ENCODE results near the gene STK32B.
"Not testable (repeated sequence)": the region's sequence is repeated elsewhere in the genome, so short reads cannot be mapped to it uniquely, and the experiment has no call there.

The STK32B gene

DNA sequence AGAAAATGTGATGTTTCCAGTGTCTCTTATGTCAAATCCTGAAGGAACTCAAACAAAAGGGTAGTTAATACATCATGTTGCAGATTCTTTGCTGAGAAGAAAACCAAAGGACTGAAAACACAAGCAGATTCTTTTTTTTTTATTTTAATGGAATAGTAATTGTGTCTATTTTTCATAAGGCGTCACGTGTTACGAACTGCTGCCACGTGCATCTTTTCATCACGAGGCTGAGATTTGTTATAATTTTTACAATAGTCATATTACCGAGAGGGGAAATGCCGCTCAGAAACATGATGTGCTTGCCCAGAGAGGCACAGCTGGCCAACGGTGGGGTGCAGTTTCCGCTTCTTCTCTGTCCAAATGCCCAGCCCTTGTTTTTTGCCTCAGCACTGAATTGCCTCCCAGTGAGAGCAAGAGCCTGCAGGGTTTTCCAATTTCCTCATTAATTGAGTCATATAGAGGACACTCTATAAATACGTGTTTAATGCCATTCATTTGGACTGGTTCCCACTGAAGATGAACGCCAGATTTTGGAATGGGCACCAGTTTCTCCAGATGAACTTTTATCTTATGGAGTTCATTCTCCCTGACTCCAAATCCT, 225.3 kb downstream of the STK32B start:
- DNase-seq, result no peak

DNA sequence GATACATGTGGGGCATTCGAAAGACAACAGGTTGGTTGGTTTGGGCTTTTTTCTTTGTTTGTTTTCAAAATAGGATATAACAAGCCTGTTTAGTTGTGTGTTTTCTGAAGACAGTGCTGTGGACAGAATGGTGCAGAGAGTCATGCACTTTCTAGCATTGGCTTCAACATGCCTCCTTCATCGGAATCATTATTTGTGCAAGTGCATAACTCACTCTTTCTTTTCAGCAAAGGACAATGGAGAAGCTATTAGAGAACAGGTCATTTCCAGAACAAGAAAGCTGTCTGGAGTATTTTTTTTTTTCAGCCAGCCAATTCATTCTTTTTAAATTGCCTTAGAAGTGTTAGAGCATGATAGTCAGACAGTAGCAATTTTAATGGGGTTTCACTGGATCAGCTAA, 225.8 kb downstream of the STK32B start:
- no peak for DNase-seq

DNA sequence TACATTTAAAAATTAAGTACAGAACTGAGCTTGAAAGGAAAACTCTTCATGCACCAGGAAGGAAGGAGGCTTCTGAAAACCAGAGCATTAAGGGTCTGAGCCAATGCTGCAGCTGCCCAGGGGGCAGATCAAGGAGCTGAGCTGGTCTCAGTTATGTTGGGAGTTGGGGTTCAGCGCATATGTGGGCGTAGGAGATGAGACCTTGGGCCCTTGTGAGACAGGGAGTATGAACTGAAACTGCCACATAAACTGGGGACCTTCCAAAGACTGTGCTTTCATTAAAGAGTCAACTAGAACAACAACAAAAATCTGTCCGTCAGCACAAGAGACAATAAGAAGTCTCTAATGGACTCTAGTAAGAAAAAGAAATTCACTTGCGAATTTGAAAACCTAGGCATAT, 226.9 kb downstream of the STK32B start:
- no peak for DNase-seq

DNA sequence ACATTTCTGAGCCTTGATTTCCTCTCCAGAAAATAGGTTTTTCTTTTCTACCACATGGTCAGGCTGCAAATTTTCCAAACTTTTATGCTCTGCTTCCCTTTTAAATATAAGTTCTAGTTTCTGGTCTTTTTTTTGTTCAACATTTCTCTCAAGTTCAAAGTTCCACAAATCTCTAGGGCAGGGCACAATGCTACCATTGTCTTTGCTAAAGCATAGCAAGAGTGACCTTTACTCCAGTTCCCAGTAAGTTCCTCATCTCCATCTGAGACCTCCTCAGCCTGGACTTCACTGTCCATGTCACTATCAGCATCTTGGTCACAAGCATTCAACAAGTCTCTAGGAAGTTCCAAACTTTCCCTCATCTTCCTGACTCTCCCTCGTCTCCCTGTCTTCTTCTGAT, 228.8 kb downstream of the STK32B start:
- DNase-seq, result peak in 1 of 4 experiments; percentile 16

DNA sequence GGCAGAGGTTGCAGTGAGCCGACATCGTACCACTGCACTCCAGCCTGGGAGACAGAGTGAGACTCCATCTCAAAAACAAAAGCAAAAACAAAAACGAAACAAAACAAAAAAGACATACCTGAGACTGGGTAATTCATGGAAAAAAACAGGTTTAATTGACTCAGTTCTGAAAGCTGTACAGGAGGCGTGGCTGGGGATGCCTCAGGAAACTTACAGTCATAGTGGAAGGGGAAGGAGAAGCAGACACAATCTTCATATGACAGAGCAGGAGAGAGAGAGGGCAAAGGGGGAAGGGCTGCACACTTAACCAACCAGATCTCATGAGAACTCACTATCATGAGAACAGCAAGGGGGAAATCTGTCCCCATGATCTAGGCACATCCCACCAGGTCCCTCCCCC, 229.5 kb downstream of the STK32B start:
- DNase-seq, result peak in 2 of 4 experiments; percentile 4 to 29

DNA sequence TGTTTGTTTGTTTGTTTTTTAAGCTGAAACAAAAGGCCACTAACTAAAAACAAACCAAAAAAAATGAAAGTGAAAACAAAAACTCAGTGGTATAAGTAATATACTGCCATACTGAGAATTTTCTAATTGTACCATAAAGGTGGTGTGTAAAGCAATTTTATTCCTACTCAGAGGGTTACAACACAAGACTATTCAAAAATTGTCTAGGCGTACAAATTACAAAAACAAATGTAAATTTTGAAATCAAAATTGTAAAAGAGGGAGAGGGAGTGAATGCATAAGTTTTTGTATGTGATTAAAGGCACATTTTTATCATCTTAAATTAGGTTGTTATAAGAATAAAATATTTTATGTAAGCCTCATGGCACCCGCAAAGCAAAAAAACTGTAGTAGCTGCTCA, 232.6 kb downstream of the STK32B start:
- no peak for DNase-seq

DNA sequence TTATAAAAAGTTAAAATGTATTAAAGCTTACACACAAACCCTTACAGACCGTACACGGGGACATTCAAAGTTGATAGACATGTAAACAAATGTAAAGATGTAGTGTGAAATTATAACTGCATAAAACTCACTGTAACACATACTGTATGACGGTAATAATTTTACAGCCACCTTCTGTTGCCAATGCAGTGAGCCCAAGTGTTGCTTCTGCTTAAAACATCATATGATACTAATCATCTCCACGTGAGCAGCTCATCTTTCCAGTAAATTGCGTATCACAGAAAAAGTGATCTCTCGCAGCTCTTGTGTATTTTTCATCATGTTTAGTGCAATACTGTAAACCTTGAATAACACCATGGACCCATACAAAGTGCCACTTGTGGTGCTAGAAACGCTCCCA, 233.2 kb downstream of the STK32B start:
- DNase-seq, result no peak

DNA sequence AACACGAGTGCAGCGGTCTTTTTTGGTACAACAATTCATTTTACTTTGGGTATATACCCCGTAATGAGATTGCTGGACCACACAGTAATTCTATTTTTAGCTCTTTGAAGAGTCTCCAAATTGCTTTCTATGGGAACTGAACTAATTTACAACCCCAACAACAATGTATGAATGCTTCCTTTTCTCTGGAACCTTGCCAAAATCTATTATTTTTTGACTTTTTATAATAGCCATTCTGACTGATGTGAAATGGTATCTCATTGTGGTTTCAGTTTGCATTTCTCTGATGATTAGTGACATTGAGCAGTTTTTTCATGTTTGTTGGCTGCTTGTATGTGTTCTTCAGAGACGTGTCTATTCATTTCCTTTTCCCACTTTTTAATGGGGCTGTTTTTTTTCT, 240.8 kb downstream of the STK32B start:
- DNase-seq, result no peak

DNA sequence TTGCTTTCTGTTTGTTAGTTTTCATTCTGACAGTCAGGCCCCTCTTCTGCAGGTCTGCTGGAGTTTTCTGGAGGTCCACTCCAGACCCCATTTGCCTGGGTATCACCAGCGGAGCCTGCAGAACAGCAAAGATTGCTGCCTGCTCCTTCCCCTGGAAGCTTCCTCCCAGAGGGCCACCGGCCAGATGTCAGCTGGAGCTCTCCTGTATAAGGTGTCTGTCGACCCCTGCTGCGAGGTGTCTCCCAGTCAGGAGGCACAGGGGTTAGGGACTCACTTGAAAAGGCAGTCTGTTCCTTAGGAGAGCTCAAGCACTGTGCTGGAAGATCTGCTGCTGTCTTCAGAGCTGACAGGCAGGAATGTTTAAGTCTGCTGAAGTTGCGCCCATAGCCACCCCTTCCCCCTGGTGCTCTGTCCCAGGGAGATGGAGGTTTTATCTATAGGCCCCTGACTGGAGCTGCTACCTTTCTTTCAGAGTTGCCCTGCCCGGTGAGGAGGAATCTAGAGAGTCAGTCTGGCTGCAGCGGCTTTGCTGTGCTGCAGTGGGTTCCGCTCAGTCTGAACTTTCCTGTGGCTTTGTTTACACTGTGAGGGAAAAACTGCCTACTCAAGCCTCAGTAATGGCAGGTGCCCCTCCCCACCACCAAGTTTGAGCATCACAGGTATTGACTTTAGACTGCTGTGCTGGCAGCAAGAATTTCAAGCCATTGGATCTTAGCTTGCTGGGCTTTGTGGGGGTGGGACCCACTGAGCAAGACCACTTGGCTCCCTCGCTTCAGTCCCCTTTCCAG, 246.9 kb downstream of the STK32B start:
- not testable (repeated sequence) for DNase-seq

DNA sequence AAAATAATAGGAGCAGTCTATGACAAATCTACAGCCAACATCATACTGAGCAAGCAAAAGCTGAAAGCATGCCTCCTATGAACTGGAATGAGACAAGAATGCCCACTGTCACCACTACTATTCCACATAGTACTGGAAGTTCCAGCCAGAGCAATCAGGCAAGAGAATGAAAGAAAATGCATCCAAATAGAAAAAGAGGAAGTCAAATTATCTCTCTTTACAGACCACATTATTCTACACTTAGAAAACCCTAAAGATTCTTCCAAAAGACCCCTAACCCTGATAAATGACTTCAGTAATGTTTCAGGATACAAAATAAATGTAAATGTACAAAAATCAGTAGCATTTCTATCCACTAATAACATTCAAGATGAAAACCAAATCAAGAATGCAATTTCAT, 249.0 kb downstream of the STK32B start:
- DNase-seq, result no peak

DNA sequence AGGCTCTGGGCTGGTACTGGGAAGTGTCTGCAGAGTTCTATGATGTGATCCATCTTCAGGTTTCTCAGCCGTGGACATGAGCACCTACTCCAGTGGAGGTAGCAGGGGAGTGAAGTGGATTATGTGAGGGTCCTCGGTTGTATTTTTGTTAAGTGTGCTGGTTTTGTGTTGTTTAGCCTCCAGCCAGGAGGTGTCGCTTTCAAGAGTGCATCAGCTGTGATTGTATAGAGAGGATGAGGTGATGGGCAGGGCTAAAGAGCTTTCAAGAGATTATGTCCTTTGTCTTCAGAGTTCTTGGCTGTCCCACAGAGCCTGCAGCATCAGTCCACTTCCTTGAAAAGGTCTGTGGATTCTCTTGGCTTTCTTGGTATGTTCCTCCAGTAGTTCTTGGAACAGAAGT, 256.6 kb downstream of the STK32B start:
- DNase-seq, result no peak

DNA sequence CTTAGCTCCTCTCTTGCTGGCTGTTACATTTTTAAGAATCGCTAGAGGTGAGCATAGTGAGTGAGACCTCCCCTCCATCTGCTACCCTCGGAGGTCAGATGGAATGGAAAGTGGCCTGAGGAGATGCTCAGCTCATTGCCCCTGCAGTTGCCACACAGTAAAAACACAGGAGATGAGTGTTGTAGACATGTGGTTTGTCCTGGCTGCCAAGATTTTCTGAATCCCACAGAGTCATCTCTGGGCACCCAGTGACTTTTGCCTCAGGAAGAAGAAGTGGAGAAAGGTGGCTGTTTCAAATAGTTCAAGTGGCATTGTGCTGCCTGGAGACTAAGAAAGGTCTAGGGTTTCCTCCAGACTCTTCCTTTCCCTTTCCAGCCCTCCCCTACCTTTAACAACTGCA, 271.0 kb downstream of the STK32B start:
- DNase-seq, result no peak

DNA sequence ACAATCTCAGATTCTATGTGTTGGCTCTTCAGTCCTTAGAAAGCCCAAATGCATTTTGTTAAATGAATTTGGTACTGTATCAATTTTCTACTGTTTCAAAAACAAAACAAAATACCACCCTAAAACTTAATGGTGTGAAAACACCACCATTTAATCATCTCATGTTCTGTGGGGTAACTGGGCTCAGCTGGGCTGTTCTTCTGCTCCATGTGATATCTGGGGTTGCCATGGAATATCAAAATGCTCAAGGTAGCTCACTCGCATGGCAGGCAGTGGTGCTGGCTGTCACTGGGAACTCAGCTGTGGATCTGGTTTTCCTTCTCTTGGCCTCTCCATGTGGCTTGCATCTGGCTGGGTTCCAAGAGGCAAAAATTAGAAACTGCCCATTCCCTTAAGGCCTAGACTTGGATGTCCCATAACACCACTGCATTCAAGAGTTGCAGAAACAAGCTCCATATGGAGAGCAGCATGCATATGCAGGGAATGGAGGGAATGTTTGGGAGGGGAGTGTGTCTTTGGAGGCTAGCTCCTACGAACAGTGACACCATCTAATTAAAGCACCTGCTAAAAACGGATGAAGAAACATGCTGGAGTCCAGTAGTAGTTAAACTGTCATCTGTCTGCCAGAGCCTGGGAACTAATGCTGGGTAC, 279.2 kb downstream of the STK32B start:
- no peak for DNase-seq

DNA sequence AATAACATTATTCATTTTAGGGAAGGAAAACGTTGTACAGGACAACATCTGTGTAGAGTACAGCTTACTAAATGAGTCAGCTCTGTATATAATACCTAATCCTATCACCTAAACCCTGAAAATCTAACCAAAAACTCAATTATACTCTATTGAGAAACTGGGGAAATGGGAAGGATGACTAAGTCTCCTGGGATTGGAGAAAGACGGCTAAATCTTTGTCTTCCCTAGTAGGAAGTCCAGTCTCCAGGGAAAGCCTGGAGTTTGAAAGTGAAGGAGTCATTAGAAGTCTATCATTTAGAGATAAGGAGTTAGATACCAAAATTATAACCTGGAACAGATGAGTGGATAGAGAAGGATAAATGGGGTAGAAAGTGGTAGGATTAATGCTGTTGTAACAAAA, 286.5 kb downstream of the STK32B start:
- no peak for DNase-seq

DNA sequence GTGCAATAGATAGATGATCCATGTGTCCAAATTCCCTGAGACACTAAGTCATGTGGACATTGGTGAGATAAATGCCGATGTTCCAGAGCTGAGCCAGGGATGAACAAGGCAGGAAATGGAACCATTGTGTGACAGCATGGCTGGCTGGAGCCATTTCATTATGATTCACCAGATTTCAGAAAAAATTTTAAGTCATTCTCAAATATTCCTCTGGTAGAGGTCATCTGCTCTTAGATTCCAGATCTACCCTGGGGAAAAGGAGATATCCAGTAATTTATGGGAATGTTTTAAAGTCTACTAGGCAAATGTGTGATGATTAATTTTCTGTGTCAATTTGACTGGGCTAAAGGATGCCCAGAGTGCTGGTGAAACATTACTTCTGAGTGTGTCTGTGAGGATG, 287.3 kb downstream of the STK32B start:
- no peak for DNase-seq

DNA sequence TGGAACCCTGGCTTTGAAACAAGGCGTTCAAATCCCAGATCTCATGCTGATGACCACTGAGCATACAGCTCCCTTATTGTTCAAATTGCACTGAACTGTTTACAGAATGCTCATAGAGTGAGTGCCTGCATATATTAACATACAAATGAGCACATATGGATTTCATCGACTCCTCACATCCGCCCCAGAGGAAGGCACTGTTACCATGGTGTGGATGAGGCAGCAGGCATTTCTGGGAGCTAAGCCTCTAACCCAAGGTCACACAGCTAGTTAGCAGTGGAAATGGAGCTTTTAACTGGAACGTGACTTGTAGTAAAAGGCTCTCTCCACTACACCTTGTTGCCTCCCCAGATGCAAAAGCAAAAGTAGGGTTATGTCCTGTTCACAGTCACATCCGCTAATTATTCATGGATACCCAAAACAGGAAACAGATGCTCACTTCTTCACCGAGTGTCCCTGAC, 289.7 kb downstream of the STK32B start:
- DNase-seq, result no peak

DNA sequence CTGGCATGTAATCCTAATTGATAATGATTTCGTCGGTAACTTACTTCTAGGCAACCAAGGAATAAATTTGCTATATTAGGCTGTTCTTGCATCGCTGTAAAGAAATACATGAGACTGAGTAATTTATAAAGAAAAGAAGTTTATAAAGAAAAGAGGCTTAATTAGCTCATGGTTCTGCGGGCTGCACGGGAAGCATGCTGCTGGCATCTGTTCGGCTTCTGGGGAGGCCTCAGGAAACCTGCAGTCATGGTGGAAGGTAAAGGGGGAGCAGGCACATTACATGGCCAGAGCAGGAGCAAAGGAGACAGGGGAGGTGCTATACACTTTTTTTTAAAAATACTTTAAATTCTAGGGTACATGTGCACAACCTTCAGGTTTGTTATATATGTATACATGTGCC, 290.2 kb downstream of the STK32B start:
- no peak for DNase-seq

DNA sequence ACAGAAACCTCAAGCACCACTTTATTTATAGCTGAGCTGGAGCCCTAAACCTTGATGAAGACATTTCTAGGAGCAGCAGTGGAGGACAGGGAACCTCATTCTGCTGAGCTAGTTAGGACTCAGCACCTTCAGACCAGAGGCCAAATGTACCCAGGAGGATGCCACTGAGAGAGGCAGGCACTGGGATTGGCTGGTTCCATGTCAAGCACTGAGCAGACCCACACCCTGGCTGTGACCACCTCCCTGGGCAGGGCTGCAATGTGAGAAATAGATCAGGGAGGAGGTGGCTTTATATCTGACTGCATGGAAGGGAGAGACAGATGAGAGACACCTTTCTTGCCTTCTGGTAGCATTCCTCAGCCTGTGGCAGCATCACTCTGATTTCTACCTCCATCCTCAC, 304.6 kb downstream of the STK32B start:
- no peak for DNase-seq

DNA sequence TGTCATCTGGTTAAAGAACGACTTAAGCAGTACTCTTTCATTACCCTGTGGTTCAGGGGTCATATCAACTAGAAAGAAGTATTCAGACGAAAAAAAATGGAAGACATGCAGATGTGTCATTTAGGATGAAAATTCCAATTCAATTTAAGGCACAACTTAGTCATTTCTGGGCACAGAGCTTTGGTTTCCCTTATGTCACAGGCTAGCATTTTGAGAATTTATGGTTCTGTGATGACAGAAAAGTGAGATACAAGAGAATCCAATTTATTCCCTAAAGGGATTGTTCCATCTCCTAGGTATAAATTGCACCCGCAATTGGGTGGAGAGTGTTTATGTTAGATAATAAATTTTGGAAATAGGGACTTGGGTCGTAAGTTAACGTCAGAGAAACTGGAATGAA, 306.6 kb downstream of the STK32B start:
- no peak for DNase-seq

DNA sequence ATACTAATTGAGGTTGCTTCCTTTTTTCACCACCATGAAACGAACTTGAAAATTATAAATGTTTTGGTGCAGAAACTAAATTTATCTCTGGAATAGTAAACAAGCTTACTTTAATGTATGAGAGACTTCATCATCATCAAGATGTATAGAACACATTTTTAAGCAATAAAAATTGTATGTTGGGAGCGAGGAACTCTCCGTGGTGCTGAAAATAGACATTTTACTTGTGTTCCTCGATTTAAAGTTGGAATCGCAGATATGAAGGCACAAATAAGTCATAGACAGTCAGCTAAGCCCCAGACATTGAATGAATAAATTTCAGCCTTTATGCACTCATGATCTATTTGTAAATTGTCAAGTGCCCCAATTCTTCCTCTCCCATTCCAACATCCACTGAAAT, 310.7 kb downstream of the STK32B start:
- DNase-seq, result peak in 3 of 4 experiments; percentile 6 to 39 (median 15)

DNA sequence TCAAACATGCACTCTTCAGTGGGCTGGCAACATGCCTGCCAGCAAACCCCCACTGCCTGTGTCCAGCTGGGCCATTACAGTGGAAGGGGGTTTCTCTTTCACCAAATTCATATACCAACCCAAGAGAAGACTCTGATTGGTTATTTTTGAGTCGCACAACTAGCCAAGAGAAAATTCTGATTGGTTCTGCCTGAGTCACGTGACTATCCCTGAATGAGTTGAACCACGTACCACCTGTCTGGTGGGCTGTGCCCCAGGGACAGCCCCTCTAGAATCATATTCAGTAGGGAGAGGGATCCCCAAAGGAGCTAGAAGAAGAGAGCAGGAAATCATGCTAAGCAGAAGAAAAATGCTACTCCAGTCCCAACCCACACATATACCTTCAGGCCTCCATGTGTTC, 313.1 kb downstream of the STK32B start:
- DNase-seq, result no peak

DNA sequence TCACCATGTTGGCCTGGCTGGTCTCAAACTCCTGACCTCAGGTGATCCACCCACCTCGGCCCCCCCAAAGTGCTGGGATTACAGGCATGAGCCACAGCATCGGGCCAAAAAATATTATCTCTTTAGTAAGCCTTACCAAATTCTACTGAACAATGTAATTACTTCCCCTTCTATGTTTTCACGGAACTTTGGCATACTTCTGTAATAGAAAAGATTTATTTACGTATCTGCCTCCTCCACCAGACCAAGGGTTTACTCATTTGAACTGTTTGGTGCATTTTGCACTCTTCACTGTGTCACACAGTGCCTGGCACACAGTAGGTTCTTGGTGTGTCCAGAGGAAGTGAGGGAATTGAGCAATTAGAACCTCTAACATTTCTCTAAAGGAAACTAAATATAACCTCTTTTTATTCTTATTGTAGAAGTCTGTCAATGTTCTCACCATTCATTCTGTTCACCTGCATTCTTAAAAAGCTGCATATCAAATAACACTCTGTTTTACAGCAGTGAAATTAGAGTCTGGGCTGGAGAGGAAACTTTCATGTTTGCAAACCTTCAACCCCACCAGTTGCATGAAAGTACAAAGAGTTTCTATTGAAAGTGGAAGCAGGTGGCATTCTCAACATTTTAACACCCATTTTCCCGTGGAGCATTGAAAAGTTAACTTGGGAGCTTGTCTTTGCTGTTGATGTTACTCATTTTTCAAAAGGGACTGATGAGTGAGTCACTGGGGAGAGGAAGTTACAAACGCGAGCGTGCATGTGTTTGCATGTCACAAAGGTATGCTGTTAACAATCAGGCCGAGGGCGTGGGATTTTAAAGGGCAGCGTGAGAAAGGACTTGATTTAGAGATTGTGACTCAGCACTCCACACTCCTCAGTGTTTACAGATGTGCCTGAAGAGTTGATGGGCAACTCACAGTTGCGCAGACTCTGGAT, 314.1 kb downstream of the STK32B start:
- DNase-seq, result peak in 2 of 4 experiments; percentile 6 to 9

DNA sequence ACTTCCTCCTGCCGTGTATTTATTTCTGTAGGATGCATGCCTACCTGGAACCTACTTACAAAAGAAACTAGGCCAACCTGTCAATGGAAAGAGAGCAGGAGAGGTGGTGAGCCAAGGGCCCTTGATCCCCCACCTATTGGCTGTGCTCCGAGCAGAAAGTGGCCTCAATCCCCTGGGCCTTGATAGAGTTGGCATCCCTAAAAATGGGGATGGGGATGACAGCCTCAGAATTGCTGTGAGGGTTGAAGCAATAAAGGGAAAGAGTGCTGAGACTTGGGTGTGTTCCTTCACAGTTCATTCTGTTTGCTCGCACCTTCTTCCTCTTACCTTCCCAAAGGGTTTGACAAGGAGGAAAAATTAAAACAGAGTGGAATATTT, 314.7 kb downstream of the STK32B start:
- DNase-seq, result no peak
